GM23248 (cell line): ENCODE data around the gene E2F7.

Experiments used
- EZH2 ChIP-seq: fragments of 200-600 bp; sonication (generic); IDR thresholded peaks from 2 replicates; pipeline ENCODE4 v1.6.1; 2018; ENCODE audit warnings: antibody characterized with exemption, mild to moderate bottlenecking; ENCODE audit not compliant: insufficient read depth, poor library complexity, severe bottlenecking
- EZH2phosphoT487 ChIP-seq: fragments of 200-600 bp; sonication (generic); IDR thresholded peaks from 2 replicates; pipeline ENCODE4 v1.6.1; 2018; ENCODE audit warnings: antibody characterized with exemption, moderate library complexity, mild to moderate bottlenecking, low read depth; ENCODE audit not compliant: insufficient read depth

DNA sequence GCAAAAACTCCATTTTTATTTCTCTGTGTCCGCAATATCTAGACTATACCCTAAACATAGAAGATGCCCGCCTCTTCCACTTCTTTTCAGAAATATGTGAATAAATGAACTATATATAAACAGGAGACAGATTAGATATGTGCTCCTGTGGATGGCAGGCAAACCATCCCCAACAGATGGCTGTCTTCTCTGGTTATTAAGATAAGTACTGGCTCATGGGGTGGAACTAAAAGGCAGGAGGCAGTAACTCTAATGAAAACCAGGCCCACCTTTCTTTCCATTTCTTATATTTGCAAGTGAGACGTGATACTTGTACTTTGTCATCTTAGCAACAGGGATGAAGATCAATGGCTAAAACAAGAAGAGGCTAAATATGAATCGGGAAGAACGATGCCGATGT lies 20.2 kb downstream of the E2F7 start:
- TF ChIP-seq EZH2 (no peak), EZH2phosphoT487 (no peak)
